Endothelial cell of umbilical vein (primary cell): ENCODE data around the gene EEFSEC.

Source experiments
- CTCF ChIP-seq, 2 donors: IDR thresholded peaks; 1 replicate in 1 of 2; 2 replicates in 1 of 2; pipeline ENCODE4 v1.5.1; 2011; ENCODE audit warnings: low read length in 2 of 2, mild to moderate bottlenecking in 2 of 2, moderate library complexity in 2 of 2, control low read depth in 1 of 2, inconsistent platforms in 1 of 2, low read depth in 1 of 2; ENCODE audit not compliant: insufficient read depth in 1 of 2; ENCODE audit errors: extremely low read depth in 1 of 2
- MAX ChIP-seq: IDR thresholded peaks from 2 replicates; pipeline ENCODE4 v1.6.1; 2011; ENCODE audit not compliant: insufficient read depth, insufficient read length
- MYC ChIP-seq: IDR thresholded peaks from one replicate; pipeline ENCODE4 v1.6.1; 2011; ENCODE audit warnings: mild to moderate bottlenecking, low read depth, low read length
- POLR2A ChIP-seq: IDR thresholded peaks from 2 replicates; pipeline ENCODE4 v1.6.1; 2012; ENCODE audit warnings: low read depth, mild to moderate bottlenecking, control low read depth, low read length

- no peak for TF ChIP-seq MAX
- TF ChIP-seq POLR2A: no peak
- TF ChIP-seq CTCF (IDR thresholded peaks at IDR 0.05; ENCODE audit: extremely low read depth in 1 of 2, insufficient read depth in 1 of 2, low read depth in 1 of 2, low read length in 2 of 2): no peak
- no peak for TF ChIP-seq MYC
Observed at GRCh38 chr3:128429751-128430150, 276.5 kb downstream of the EEFSEC start.
